Sigmoid colon (tissue), 4 donors: ENCODE measurements around the gene MAP4K4.

Experiments used
- POLR2A ChIP-seq, 2 donors: fragments of 450-650 bp; IDR thresholded peaks; one replicate each; pipeline ENCODE4 v1.6.1; 2016; ENCODE audit warnings: antibody characterized with exemption in 2 of 2, mild to moderate bottlenecking in 2 of 2, moderate library complexity in 2 of 2
- POLR2AphosphoS5 ChIP-seq, 4 donors: sonication (generic); formaldehyde crosslinking; IDR thresholded peaks; one replicate each; pipeline ENCODE4 v1.6.1; 2017; ENCODE audit warnings: antibody characterized with exemption in 4 of 4
- TF ChIP-seq, protein P1 (sequence below), 4 experiments: fragments of 450-650 bp in 3 of 4; fragments of 200-600 bp in 1 of 4; IDR thresholded peaks; one replicate each; pipeline ENCODE4 v1.5.1; 2016 to 2019; ENCODE audit warnings: antibody characterized with exemption in 4 of 4, mild to moderate bottlenecking in 3 of 4, moderate library complexity in 2 of 4

GRCh38 chr2:101788565-101788964 lies 91.1 kb downstream of the MAP4K4 start:
- TF ChIP-seq, protein P1, sequence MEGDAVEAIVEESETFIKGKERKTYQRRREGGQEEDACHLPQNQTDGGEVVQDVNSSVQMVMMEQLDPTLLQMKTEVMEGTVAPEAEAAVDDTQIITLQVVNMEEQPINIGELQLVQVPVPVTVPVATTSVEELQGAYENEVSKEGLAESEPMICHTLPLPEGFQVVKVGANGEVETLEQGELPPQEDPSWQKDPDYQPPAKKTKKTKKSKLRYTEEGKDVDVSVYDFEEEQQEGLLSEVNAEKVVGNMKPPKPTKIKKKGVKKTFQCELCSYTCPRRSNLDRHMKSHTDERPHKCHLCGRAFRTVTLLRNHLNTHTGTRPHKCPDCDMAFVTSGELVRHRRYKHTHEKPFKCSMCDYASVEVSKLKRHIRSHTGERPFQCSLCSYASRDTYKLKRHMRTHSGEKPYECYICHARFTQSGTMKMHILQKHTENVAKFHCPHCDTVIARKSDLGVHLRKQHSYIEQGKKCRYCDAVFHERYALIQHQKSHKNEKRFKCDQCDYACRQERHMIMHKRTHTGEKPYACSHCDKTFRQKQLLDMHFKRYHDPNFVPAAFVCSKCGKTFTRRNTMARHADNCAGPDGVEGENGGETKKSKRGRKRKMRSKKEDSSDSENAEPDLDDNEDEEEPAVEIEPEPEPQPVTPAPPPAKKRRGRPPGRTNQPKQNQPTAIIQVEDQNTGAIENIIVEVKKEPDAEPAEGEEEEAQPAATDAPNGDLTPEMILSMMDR (IDR thresholded peaks at IDR 0.05) = no peak
- no peak for TF ChIP-seq POLR2A (IDR thresholded peaks at IDR 0.05)
- TF ChIP-seq POLR2AphosphoS5 (IDR thresholded peaks at IDR 0.05) = no peak
